HG02885 (cell line): ENCODE measurements around the gene MB.
"Not testable (repeated sequence)": the region's sequence is repeated elsewhere in the genome, so short reads cannot be mapped to it uniquely, and the experiment has no call there.

Experiments used
- ATAC-seq: cut with Tn5 transposase; IDR thresholded peaks from one replicate; pipeline ENCODE4 v1.9.1; 2021; ENCODE audit warnings: mild to moderate bottlenecking; ENCODE audit not compliant: unreplicated experiment, poor library complexity

MB gene

DNA sequence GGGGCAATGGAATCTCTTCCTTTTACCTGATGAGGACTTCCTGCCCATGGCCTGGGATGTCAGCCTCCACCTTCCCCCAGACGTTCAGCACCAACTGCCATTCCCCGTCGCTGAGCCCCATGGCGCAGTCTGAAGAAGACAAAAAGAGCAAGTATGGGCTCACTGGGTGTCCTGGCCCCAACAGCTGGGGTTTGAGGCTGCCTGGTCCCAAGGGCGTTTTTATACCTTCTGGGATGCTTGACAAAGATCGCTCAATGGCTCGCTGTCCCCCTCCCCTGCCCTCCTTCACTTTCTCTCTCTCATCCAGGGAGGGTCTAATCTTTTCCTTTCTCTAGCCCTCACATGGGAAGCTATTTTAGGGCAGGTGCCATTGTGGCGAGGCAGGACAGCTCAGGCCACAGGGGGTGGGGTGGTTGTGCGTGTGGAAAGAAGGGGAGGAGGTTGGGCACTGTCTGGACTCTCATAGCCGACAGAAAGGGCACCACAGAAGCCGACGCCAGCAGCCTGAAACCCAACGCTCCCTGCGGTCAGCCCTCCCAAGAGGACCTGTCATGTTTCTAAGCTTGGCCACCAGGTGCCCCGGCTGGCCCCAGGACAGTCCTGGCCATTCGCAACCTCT lies at the start of gene MB:
Gene MB (minus strand): TSS at position 193 of the 619 bp plus-strand sequence. CDS start 72 bp downstream, at position 121.
- no peak for ATAC-seq

DNA sequence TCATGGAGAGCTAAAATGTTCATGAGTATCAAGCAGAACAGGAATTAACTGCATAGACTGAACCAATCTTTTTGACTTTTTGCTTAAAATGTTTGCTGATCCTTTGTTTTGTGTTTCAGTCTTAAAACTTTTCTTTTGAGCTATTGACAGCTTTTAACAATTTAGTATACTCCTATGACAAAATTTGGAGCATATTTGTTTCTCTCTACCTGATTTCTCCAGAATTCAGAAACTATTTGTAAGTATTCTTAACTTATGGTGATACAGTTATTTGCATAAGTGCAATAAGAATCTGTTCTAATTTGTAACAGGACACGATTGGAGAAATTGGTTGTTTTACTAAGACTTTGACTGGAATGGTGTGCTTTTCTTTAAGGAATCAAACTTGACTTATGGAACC lies 49.6 kb upstream of the MB start:
- ATAC-seq = not testable (repeated sequence)

DNA sequence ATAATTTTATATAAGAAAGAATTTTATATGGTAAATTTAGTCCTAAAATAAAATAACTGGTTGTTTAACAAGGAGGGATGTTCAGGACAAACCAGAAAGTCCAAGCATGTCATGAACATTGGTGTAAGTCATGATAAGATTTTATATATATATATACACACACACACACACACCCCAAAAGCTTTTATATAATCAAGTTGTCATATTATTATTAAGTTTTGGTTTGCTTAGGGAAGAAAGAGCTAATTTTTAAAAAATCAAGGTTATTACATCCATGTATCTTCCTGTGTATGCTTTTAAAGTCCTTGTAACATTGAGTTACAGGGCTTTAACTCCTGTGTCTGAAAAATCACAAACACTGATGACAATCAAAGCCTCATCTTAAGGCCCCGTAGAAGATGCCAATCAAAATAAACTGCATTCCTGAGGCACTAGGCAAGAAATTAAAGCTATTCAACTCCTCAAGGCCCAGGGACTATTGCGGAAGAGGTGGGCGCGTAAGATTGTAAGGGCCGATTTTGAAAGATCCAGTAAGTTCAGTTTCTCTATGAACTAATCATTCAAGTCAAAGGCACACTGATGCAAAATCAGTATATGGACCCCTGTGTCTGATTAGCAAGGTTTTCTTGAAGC lies 47.9 kb upstream of the MB start:
- no peak for ATAC-seq

DNA sequence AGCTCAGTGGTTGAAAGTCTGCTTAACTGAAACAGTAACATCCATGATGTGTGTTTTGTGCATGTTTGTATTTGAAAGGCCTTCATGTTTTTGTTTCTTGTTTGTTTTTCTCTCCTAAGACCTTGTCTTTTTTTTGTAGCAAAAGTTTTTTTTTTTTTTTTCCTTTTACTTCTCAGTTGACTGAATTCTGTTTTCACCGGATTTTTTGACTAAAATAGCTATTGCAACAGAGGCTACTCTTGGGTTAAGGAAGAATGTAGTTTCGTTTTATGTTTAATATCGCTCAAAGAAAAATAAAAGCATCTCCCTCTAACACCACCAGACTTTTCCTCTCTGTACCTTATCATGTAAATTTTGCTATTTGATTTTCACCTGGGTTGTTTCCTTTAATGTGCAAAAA lies 46.2 kb upstream of the MB start:
- no peak for ATAC-seq

DNA sequence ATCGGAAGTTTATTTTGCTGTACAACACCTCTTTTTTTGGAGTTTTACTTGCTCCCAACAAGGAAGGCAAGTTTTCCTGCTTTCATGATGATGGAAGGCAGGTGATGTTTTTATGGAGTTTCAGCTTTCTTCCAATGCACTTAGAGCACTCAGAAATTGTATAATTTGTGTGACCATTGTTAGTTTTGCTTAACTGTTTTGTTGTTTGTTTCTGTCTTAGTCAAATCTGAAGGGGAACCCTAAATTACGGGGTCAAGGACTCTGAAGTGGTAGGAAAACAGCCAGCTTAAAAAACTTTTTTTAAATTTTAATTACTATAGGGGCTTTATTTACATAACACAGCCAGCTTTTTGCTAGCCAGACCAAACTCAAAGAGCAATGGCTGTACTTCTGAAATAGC lies 45.8 kb upstream of the MB start:
- no peak for ATAC-seq

DNA sequence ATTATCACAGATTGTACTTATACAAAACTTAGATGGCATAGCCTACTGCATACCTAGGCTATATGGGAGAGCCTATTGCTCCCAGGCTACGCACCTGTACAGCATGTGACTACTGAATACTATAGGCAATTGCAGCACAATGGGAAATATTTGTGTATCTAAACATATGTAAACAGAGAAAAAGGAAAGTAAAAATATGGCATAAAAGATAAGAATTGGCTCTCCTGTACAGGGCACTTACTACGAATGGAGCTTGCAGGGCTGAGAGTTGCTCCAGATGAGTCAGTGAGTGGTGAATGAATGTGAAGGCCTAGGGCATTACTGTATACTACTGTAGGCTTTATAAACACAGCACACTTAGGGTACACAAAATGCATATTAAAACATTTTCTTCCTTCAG lies 44.3 kb upstream of the MB start:
- ATAC-seq = no peak

DNA sequence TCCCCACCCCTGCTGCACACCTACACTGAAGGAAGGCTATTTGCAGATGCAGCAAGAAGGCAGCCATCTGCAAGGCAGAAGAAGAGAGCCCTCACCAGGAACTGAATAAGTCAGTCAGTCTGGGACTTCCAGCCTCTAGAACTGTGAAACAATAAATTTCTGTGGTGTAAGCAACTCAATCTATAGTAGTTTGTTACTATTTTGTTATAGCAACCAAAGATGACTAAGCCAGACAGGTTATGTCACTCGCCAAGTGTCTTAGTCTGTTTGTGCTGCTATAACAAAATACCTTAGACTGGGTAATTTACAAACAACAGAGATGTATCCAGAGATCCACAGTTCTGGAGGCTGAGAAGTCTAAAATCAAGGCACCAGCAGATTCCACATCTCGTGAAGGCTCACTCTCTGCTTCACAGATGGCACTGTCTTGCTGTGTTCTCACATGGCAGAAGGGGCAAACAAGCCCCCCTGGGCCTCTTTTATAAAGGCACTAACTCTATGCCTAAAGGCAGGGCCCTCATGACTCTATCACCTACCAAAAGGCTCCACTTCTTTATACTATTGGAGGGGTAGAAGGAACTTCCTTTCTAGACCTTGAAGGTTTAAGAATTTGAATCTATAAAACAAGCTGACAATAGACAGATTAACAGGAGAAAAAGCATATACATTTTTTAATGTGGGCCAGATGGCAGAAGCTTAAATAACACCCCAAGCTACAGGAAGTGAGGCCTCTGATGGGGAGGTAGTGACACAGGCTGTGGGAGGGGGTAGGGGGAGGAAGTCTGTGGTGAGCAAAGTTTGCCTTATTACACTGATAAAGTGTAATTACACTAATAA lies 43.4 kb upstream of the MB start:
- ATAC-seq = no peak

DNA sequence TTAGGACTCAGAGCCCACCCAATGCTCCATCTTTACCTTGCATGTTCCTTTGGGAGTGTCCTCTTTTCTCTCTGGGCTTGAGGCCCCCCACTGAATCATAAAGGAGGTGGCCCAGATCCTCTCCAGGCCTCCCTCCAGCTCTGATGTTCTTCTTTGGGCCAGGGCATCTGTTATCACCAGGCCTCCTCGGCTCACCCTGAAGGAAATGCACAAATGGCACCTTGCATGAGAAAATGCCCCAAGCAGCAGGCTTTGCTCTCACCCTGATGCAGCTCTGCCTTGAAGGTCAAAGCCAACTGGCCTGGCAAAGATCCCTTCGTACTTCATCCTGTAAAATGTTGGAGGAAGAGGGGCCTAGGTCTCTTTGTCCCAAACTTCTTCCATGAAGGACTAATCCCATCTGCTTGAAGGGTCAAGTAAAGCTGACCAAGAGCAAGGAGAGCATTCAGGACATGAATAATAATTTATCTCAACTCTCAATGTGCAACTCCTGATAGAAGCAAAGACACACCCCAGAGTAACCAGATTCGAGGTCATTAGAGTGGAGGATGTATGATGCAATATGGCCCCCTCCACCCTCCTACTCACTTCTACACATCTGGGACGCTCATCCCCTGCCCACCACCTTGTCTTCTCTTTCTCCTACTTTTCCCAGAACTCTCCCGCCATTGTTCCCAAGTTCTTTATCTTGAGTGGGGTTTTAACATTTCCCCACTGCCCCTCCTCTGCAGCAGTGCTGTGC lies 40.6 kb upstream of the MB start:
- no peak for ATAC-seq

DNA sequence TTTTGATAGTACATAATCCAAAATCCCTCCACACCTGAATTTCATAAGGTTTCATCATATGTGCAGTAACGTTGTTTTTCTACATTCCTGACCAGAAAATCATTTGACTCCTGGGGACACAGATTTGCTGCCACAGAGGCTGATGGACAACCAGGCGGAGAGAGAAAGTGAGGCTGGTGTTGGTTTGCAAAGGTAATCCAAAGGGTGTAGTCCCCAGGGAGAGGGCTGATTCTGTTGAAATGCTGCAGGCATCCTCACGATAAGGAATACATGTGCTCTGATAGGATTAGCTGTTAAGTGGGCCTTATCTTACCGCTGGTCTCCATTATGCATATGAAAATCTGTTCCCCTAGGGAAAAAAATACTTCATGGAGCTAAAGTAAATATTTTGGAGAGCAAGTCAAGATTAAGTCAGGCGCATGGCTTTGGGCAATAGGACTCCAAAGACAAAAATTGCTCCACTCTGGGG lies 39.2 kb upstream of the MB start:
- ATAC-seq = no peak

DNA sequence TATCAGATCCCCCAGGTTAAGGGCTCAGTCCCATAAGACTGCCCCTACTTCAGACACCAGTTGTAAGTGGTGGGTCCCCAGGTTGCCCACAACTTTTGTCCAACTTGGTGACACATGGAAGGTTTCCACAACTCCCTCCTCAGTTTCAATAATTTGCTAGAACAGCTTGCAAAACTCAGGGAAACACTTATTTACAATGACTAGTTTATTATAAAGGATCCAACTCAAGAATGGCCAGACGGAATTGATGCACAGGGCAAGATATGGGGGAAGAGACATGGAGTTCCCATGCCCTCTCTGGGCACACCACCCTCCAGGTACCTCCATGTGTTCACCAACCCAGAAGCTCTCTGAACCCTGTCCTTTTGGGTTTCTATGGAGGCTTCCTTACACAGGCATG lies 36.7 kb upstream of the MB start:
- ATAC-seq = no peak

DNA sequence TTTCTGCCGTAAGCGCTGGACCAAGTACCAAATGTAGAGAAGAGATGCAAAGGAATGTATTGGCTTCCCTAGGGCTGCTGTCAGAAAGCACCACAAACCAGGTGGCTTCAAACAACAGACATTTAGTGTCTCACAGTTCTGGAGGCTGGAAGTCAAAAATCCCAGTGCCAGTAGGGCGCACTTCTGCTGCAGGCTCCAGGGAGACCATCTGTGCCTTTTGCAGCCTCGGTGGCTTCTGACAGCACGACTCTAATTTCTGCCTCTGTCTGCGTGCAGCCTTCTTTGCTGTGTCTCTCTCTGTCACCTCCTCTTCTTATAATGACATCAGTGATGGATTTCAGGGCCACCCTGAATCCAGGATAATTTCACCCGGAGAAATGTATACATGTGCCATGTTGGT lies 34.0 kb upstream of the MB start:
- no peak for ATAC-seq

DNA sequence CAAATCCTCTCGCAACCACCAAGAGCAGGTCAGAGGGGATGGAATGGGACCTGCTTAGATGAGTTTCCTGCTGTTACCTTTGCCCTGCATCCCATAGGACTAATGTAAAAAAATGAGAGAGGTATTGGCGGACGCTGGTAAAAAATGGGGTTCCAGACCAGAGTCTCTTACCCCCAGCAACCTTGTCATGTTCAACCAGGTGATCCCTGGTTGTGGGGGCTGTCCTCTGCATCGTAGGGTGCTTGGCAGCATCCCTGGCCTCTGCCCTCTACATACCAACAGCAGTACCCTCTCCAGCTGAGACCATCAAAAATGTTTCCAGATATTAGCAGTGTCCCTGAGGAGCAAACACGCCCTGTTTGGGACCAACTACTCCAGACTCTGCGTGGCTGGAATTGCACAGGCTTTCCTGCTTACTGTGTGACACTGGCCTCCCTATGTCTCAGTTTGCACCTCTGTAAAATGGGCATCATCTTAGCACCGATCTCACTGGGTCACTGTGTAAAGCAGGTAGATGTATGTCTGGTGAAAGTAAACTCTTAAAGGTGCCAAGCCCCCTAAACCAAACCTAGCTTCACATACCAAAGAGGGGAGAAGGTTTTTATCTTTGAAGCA lies 32.6 kb upstream of the MB start:
- no peak for ATAC-seq

DNA sequence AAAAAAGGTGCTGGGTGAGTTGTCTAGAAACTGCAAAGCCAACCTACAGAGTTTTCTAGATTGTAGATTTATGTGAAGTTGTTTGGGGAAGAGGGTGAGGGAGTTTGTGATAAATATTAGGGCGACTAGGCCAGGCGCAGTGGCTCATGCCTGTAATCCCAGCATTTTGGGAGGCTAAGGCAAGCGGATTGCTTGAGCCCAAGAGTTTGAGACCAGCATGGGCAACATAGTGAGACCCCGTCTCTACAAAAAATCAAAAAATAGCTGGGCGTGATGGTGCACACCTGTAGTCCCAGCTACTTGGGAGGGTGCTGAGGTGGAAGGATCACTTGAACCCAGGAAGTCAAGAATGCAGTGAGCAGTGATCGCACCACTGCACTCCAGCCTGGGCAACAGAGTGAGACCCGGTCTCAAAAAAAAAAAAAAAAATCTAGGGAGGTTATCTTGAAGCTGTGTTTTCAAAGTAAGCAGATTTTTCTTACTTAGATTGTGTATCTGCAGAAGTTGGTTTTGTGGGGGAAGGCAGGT lies 32.0 kb upstream of the MB start:
- ATAC-seq = no peak

DNA sequence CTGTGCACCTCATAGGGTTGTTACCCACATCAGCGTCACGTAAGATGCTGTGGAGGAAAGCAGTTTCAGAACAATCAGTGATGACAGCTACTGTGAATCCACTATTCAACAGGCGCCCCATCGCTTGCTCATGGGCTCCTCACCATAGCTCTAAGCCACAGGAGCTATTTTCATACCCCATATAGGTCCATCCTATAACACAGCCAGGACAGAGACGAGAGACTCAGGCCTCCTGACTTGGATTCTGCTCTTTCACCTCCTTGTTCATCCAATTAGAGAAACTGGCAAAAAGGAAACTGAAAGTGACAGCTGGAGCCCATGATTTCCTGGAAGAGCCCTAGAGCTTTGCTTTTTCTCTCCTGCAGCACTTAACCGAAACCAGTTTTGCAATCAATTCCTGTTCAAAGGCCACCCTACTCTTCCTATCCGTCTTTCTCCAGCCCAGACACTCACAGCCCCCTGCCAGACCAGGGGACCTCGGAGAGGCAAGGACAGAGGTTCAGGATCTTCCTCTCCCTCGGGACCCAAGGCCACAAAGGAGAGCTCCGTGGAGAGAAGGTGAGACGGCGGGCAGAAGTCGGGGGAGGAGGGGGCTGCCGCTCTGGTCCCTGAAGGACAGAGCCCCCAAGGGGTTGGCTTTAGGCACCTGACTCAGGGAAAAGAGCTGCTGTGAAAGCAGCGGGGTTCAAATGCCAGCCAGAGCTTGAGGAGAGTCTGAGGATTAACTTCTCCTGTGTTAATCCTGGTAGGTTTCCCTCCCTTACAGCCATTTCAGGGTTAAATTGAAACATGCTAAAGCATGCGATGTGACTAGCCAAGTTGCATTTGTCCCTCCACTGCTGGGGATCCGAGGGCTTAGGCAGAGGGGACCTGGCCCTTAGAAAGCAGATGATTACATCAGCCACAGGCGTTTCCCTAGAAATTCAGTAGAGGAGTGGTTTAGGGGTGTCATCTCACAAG lies 31.2 kb upstream of the MB start, which contains the start of gene APOL6:
Gene APOL6 (plus strand): TSS at position 381 of the 960 bp plus-strand sequence. CDS start 7,980 bp downstream, outside the sequence.
- ATAC-seq = peak; percentile 48

DNA sequence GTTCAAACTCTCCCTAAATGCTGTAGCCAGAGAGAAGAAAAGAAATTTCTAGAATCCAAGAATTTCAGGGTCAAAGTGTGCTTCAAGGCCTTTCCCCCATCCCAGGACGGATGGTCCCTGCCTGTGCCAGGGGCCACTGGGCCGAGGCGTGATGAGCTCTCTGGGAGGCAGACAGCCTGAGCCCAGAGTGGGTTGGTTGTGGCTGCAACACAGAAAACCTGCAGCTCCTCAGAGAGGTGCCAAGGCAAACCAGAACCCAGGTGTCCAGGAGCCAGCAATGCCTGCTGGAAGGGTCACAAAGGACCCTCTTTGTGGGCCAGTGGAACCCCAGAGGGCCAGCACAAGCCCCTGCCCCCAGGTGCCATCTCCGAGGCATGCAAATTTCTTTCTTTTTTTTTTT lies 28.5 kb upstream of the MB start:
- ATAC-seq = no peak

DNA sequence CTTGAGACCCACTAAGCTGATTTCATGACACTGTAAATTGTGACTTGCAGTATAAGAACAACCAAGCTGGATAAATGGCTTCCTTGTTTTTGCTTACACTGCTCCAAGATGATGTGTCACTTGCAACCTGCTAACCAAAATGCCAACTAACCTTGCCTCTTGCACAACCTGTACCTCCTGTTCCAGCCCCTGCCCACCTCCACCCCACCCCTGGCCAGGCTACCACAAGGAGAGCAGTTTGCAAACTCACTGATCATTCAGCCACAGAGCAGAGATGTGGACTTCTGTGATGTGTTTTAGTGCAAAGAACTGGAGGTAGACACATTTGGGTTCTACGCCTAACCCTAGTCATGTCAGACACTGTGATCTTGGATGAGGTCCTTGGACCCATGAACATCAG lies 26.9 kb upstream of the MB start:
- no peak for ATAC-seq

DNA sequence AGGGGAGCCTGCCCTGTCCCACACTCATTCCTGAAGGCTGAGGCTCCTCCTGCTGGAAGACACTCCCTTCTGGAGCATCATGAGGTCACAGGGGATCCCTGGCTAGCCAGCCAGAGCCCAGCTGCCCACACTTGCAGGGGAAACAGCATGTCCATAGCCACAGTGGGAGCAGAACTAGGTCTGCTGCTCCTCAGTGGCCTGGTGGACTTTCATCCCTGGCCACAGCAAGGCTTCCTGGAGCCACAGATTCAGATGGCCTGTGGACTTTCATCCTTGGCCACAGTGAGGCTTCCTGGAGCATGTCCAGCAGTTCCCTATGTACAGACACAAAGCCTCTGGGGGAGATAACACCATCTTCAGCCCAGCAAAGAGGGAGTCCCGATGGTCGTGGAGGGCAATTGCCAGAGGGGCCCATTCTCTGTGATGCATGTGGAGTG lies 25.2 kb upstream of the MB start:
- ATAC-seq = no peak

DNA sequence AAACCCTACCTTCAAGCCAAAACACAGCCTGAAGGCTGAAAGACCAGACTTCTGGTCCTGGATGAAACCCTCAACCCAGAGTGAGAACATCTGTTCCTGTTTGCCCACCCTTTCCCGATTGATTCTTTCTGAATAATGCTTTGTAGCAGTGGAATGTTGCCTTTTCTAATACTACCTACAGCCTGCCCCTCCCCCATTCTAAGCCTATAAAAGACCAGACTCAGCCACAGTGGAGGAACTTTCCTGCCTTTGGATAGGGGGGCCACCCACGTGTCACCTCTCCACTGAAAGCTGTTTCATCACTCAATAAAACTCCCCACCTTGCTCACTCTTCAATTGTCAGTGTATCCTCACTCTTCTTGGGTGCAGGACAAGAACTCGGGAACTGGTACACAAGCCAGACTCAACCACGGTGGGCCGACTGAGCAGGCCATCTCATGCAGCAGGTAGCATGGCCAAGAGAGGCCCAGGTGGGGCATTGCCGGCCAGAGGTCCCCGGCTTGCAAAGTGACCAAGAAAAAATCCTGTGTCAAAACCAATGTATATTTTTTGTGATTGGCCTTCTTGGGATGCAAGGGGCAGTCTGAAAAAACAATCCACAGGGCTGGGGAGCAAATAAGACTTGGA lies 24.5 kb upstream of the MB start:
- no peak for ATAC-seq
